Measurements from ENCODE around the gene BORCS6.
A peak's percentile ranks its signal among the peaks of the same experiment; 100 is the strongest.

BORCS6 gene

GRCh38 chr17:8142158-8142886 is 47.7 kb downstream of the BORCS6 start:
- peak in 1 of 2 donors; percentile 28 for DNase-seq

- no peak for DNase-seq
Measured at GRCh38 chr17:8141741-8142140, 48.2 kb downstream of the BORCS6 start.

GRCh38 chr17:8141045-8141444 is 48.9 kb downstream of the BORCS6 start:
- DNase-seq: no peak

- DNase-seq: no peak
Measured at GRCh38 chr17:8140065-8141029, 49.6 kb downstream of the BORCS6 start.

GRCh38 chr17:8138672-8139371 is 51.2 kb downstream of the BORCS6 start:
- peak; percentile 96 for DNase-seq

GRCh38 chr17:8138374-8138671 is 51.7 kb downstream of the BORCS6 start:
- no peak for DNase-seq
